HEK293 (cell line): ENCODE results near the gene IST1.

Experiments
- GLI2 ChIP-seq: fragments of 450-650 bp; formaldehyde crosslinking; IDR thresholded peaks from 2 replicates; pipeline ENCODE4; 2017; ENCODE audit warnings: missing biosample characterization, missing genetic modification characterization, low read depth, borderline replicate concordance
- KLF1 ChIP-seq: fragments of 450-650 bp; formaldehyde crosslinking; IDR thresholded peaks from 2 replicates; pipeline ENCODE4 v1.5.1; 2016; ENCODE audit warnings: missing biosample characterization, missing genetic modification characterization
- KLF10 ChIP-seq: fragments of 450-650 bp; IDR thresholded peaks from 2 replicates; pipeline ENCODE4 v1.5.1; 2018; ENCODE audit warnings: missing biosample characterization, mild to moderate bottlenecking, missing genetic modification characterization
- OVOL3 ChIP-seq: fragments of 450-650 bp; formaldehyde crosslinking; IDR thresholded peaks from 2 replicates; pipeline ENCODE4 v1.5.1; 2016; ENCODE audit warnings: missing biosample characterization, missing genetic modification characterization
- SCRT2 ChIP-seq: fragments of 450-650 bp; formaldehyde crosslinking; IDR thresholded peaks from 2 replicates; pipeline ENCODE4 v1.5.1; 2016; ENCODE audit warnings: missing biosample characterization, missing genetic modification characterization
- SETDB1 ChIP-seq: IDR thresholded peaks from one replicate; pipeline ENCODE4 v1.6.1; 2017; ENCODE audit warnings: mild to moderate bottlenecking, low read length, moderate library complexity, mixed read lengths; ENCODE audit not compliant: insufficient read length
- TRIM28 ChIP-seq: IDR thresholded peaks from 2 replicates; pipeline ENCODE4 v1.6.1; 2011; ENCODE audit warnings: low read length, control low read depth, borderline replicate concordance
- ZEB2 ChIP-seq: fragments of 450-650 bp; formaldehyde crosslinking; IDR thresholded peaks from 2 replicates; pipeline ENCODE4 v1.5.1; 2016; ENCODE audit warnings: missing biosample characterization, missing genetic modification characterization
- ZNF146 ChIP-seq: fragments of 450-650 bp; formaldehyde crosslinking; IDR thresholded peaks from 2 replicates; pipeline ENCODE4 v1.5.1; 2016; ENCODE audit warnings: missing biosample characterization, missing genetic modification characterization
- ZNF155 ChIP-seq: fragments of 450-650 bp; formaldehyde crosslinking; IDR thresholded peaks from 2 replicates; pipeline ENCODE4 v1.5.1; 2016; ENCODE audit warnings: missing biosample characterization, missing genetic modification characterization
- ZNF24 ChIP-seq: fragments of 450-650 bp; formaldehyde crosslinking; IDR thresholded peaks from 2 replicates; pipeline ENCODE4 v1.5.1; 2016; ENCODE audit warnings: missing biosample characterization, missing genetic modification characterization
- ZNF37A ChIP-seq: fragments of 450-650 bp; IDR thresholded peaks from 2 replicates; pipeline ENCODE4 v1.5.1; 2018; ENCODE audit warnings: missing biosample characterization, missing genetic modification characterization
- ZNF501 ChIP-seq: fragments of 450-650 bp; formaldehyde crosslinking; IDR thresholded peaks from 2 replicates; pipeline ENCODE4 v1.5.1; 2016; ENCODE audit warnings: missing biosample characterization, missing genetic modification characterization
- ZNF571 ChIP-seq: fragments of 450-650 bp; formaldehyde crosslinking; IDR thresholded peaks from 2 replicates; pipeline ENCODE4 v1.5.0; 2017; ENCODE audit warnings: missing biosample characterization, missing genetic modification characterization
- ZNF626 ChIP-seq: fragments of 450-650 bp; sonication (Bioruptor Pico); formaldehyde crosslinking; IDR thresholded peaks from 2 replicates; pipeline ENCODE4 v1.5.1; 2018; ENCODE audit warnings: missing biosample characterization, missing genetic modification characterization, inconsistent platforms
- ZNF658 ChIP-seq: fragments of 450-650 bp; formaldehyde crosslinking; IDR thresholded peaks from 2 replicates; pipeline ENCODE4; 2016; ENCODE audit warnings: missing biosample characterization, missing genetic modification characterization
- ZNF768 ChIP-seq: fragments of 450-650 bp; formaldehyde crosslinking; IDR thresholded peaks from 2 replicates; pipeline ENCODE4 v1.5.1; 2018; ENCODE audit warnings: missing biosample characterization, mild to moderate bottlenecking, missing genetic modification characterization
- ZNF792 ChIP-seq: fragments of 450-650 bp; formaldehyde crosslinking; IDR thresholded peaks from 2 replicates; pipeline ENCODE4 v1.5.1; 2016; ENCODE audit warnings: missing biosample characterization, missing genetic modification characterization
- ZNF837 ChIP-seq: fragments of 450-650 bp; formaldehyde crosslinking; IDR thresholded peaks from 2 replicates; pipeline ENCODE4 v1.5.1; 2016; ENCODE audit warnings: missing biosample characterization, missing genetic modification characterization
- ZSCAN30 ChIP-seq: fragments of 450-650 bp; IDR thresholded peaks from 2 replicates; pipeline ENCODE4 v1.5.1; 2018; ENCODE audit warnings: missing biosample characterization, mild to moderate bottlenecking, missing genetic modification characterization, moderate library complexity
- TF ChIP-seq, protein P1 (sequence below): fragments of 450-650 bp; formaldehyde crosslinking; IDR thresholded peaks from 2 replicates; pipeline ENCODE4 v1.5.1; 2016; ENCODE audit warnings: missing biosample characterization, missing genetic modification characterization
- TF ChIP-seq, protein P2 (sequence below): fragments of 450-650 bp; formaldehyde crosslinking; IDR thresholded peaks from 2 replicates; pipeline ENCODE4 v1.5.1; 2016; ENCODE audit warnings: missing biosample characterization, missing genetic modification characterization
- TF ChIP-seq, protein P3 (sequence below): sonication (generic); formaldehyde crosslinking; IDR thresholded peaks from 2 replicates; pipeline ENCODE4 v1.8.1; 2022; ENCODE audit warnings: mild to moderate bottlenecking, moderate library complexity, missing genetic modification reagents
- TF ChIP-seq, protein P4 (sequence below): fragments of 450-650 bp; formaldehyde crosslinking; IDR thresholded peaks from 2 replicates; pipeline ENCODE4 v1.5.1; 2016; ENCODE audit warnings: missing biosample characterization, missing genetic modification characterization
- TF ChIP-seq, protein P5 (sequence below): fragments of 450-650 bp; formaldehyde crosslinking; IDR thresholded peaks from 2 replicates; pipeline ENCODE4 v1.5.1; 2017; ENCODE audit warnings: missing biosample characterization, missing genetic modification characterization
- TF ChIP-seq, protein P6 (sequence below): fragments of 450-650 bp; formaldehyde crosslinking; IDR thresholded peaks from 2 replicates; pipeline ENCODE4 v1.5.1; 2016; ENCODE audit warnings: missing biosample characterization, missing genetic modification characterization, borderline replicate concordance

IST1 gene

DNA sequence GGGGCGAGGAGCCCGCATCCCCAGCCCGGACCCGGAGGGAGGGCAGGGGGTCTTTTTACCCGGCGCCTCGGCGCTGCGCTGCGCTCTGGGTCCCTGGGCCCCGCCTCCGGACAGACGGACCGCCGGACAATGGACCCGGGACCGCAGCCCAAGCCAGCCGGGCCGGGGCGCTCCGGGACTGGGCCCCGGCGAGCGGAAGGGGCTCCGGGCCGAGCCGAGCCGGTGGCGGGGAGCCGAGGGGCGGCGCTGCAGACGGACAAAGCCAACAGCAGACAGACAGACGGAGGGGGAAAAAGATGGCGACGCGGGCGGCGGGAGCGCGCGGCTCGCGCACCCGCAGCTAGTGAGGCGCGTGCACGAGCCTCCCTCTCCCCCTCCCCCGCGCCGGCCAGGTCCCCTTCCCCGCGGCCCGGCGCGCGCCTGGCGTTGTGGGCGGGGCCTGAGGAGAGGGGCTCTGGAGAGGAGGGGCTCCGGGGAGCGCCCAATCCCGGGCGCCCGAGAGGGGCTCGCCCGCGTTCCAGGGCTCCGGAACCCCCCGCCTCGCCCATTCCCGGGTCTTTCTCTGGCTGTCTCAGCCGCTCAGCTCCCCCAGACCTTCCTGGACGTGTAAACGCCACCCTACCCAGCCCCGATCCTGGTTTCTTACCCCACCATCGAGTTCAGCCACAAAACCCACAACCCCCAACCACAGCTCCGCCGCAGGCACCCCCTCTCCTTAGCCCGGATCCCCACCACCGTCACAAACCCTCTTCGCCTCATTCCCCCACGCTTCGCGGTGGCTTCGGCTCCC, 11.3 kb upstream of the IST1 start, which contains the start of gene ZNF821 (continued):
- no peak for TF ChIP-seq ZNF571 (tag by site-specific recombination)
- TF ChIP-seq, protein P1, sequence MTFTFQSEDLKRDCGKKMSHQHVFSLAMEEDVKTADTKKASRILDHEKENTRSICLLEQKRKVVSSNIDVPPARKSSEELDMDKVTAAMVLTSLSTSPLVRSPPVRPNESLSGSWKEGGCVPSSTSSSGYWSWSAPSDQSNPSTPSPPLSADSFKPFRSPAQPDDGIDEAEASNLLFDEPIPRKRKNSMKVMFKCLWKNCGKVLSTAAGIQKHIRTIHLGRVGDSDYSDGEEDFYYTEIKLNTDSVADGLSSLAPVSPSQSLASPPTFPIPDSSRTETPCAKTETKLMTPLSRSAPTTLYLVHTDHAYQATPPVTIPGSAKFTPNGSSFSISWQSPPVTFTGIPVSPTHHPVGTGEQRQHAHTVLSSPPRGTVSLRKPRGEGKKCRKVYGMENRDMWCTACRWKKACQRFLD (tag by site-specific recombination) = no peak
- 0 out of 2 replicates have a peak, but pooled peaks have one; percentile 21 for TF ChIP-seq ZEB2 (tag by site-specific recombination)
- TF ChIP-seq KLF1 = peak; percentile 45; the same call in 1 of the 2 replicates
- TF ChIP-seq ZNF146 (tag by site-specific recombination) = no peak
- TF ChIP-seq ZNF626 (tag by site-specific recombination) = peak; percentile 73; the same call in 1 of the 2 replicates
- TF ChIP-seq ZNF155 (tag by site-specific recombination) = no peak
- no peak for TF ChIP-seq ZNF768 (tag by site-specific recombination)
- TF ChIP-seq KLF10 = peak; percentile 82
- TF ChIP-seq, protein P2, sequence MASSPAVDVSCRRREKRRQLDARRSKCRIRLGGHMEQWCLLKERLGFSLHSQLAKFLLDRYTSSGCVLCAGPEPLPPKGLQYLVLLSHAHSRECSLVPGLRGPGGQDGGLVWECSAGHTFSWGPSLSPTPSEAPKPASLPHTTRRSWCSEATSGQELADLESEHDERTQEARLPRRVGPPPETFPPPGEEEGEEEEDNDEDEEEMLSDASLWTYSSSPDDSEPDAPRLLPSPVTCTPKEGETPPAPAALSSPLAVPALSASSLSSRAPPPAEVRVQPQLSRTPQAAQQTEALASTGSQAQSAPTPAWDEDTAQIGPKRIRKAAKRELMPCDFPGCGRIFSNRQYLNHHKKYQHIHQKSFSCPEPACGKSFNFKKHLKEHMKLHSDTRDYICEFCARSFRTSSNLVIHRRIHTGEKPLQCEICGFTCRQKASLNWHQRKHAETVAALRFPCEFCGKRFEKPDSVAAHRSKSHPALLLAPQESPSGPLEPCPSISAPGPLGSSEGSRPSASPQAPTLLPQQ (tag by site-specific recombination) = peak; percentile 62; the same call in 1 of the 2 replicates
- no peak for TF ChIP-seq ZNF37A (tag by site-specific recombination)
- no peak for TF ChIP-seq ZNF501 (tag by site-specific recombination)
- 0 out of 2 replicates have a peak, but pooled peaks have one; percentile 17 for TF ChIP-seq TRIM28
- no peak for TF ChIP-seq SETDB1
- TF ChIP-seq, protein P3, sequence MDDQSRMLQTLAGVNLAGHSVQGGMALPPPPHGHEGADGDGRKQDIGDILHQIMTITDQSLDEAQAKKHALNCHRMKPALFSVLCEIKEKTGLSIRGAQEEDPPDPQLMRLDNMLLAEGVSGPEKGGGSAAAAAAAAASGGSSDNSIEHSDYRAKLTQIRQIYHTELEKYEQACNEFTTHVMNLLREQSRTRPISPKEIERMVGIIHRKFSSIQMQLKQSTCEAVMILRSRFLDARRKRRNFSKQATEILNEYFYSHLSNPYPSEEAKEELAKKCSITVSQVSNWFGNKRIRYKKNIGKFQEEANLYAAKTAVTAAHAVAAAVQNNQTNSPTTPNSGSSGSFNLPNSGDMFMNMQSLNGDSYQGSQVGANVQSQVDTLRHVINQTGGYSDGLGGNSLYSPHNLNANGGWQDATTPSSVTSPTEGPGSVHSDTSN (CRISPR knock-in tag) = no peak
- no peak for TF ChIP-seq OVOL3 (tag by site-specific recombination)
- TF ChIP-seq ZNF792 = no peak
- no peak for TF ChIP-seq ZNF658 (tag by site-specific recombination)
- TF ChIP-seq, protein P4, sequence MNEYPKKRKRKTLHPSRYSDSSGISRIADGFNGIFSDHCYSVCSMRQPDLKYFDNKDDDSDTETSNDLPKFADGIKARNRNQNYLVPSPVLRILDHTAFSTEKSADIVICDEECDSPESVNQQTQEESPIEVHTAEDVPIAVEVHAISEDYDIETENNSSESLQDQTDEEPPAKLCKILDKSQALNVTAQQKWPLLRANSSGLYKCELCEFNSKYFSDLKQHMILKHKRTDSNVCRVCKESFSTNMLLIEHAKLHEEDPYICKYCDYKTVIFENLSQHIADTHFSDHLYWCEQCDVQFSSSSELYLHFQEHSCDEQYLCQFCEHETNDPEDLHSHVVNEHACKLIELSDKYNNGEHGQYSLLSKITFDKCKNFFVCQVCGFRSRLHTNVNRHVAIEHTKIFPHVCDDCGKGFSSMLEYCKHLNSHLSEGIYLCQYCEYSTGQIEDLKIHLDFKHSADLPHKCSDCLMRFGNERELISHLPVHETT (tag by site-specific recombination) = 0 out of 2 replicates have a peak, but pooled peaks have one; percentile 18
- TF ChIP-seq GLI2 (tag by site-specific recombination) = no peak
- TF ChIP-seq SCRT2 (tag by site-specific recombination) = no peak
- no peak for TF ChIP-seq ZNF24 (tag by site-specific recombination)
- peak; percentile 68; the same call in 1 of the 2 replicates for TF ChIP-seq ZSCAN30
- TF ChIP-seq, protein P5, sequence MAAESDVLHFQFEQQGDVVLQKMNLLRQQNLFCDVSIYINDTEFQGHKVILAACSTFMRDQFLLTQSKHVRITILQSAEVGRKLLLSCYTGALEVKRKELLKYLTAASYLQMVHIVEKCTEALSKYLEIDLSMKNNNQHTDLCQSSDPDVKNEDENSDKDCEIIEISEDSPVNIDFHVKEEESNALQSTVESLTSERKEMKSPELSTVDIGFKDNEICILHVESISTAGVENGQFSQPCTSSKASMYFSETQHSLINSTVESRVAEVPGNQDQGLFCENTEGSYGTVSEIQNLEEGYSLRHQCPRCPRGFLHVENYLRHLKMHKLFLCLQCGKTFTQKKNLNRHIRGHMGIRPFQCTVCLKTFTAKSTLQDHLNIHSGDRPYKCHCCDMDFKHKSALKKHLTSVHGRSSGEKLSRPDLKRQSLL = no peak
- TF ChIP-seq, protein P6, sequence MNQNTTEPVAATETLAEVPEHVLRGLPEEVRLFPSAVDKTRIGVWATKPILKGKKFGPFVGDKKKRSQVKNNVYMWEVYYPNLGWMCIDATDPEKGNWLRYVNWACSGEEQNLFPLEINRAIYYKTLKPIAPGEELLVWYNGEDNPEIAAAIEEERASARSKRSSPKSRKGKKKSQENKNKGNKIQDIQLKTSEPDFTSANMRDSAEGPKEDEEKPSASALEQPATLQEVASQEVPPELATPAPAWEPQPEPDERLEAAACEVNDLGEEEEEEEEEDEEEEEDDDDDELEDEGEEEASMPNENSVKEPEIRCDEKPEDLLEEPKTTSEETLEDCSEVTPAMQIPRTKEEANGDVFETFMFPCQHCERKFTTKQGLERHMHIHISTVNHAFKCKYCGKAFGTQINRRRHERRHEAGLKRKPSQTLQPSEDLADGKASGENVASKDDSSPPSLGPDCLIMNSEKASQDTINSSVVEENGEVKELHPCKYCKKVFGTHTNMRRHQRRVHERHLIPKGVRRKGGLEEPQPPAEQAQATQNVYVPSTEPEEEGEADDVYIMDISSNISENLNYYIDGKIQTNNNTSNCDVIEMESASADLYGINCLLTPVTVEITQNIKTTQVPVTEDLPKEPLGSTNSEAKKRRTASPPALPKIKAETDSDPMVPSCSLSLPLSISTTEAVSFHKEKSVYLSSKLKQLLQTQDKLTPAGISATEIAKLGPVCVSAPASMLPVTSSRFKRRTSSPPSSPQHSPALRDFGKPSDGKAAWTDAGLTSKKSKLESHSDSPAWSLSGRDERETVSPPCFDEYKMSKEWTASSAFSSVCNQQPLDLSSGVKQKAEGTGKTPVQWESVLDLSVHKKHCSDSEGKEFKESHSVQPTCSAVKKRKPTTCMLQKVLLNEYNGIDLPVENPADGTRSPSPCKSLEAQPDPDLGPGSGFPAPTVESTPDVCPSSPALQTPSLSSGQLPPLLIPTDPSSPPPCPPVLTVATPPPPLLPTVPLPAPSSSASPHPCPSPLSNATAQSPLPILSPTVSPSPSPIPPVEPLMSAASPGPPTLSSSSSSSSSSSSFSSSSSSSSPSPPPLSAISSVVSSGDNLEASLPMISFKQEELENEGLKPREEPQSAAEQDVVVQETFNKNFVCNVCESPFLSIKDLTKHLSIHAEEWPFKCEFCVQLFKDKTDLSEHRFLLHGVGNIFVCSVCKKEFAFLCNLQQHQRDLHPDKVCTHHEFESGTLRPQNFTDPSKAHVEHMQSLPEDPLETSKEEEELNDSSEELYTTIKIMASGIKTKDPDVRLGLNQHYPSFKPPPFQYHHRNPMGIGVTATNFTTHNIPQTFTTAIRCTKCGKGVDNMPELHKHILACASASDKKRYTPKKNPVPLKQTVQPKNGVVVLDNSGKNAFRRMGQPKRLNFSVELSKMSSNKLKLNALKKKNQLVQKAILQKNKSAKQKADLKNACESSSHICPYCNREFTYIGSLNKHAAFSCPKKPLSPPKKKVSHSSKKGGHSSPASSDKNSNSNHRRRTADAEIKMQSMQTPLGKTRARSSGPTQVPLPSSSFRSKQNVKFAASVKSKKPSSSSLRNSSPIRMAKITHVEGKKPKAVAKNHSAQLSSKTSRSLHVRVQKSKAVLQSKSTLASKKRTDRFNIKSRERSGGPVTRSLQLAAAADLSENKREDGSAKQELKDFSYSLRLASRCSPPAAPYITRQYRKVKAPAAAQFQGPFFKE (tag by site-specific recombination) = no peak
- TF ChIP-seq ZNF837 = no peak
